HCT116 (cell line): ENCODE results near the gene SDC3. TPM values are rescaled to one million over a fixed set of nuclear protein-coding genes. Genes with fewer than 3 reads are reported as not detected.

Experiments used
- ATAC-seq: fragments of 200-7000 bp; cut with Tn5 transposase; 2 replicates; pipeline ENCODE4 v1.9.1; 2020; ENCODE audit warnings: mild to moderate bottlenecking, moderate library complexity
- BruUV-seq: library from RNA; stranded (reverse); fragments of 400-500 nt; replicated peaks from 2 replicates; lab custom pipeline; 2021; lab: Mats Ljungman, UMichigan
- CTCF ChIA-PET: fragments of 300-600 bp; sonication (Branson Sonifier 250); formaldehyde crosslinking; loops from one replicate; lab custom pipeline; 2021; ENCODE audit warnings: antibody characterized with exemption; lab: Charles Lee
- POLR2A ChIA-PET: fragments of 300-600, 350-600 bp; sonication (Branson Sonifier 250); formaldehyde crosslinking; loops from one replicate; lab custom pipeline; 2021; ENCODE audit warnings: antibody characterized with exemption; lab: Charles Lee
- RAD21 ChIA-PET, 2 experiments: fragments of 300-600 bp; sonication (Branson Sonifier 250); formaldehyde crosslinking; loops; one replicate each; lab custom pipeline; 2023; ENCODE audit warnings: low total read pairs in 2 of 2; ENCODE audit not compliant: uncharacterized antibody in 2 of 2, unreplicated experiment in 2 of 2, low non-redundant PET in 1 of 2; lab: Charles Lee
- DNase-seq: peaks from one replicate; pipeline ENCODE4 v3.0.0-alpha.2; 2010; ENCODE audit warnings: low read depth, low spot score
- H2AFZ ChIP-seq: fragments of 200-600 bp; shearing (Covaris generic), sonication (generic); 2 replicates; pipeline ENCODE4 v1.6.1; 2017; ENCODE audit warnings: low read depth, mixed run types, mixed read lengths, antibody characterized with exemption, low read length; ENCODE audit not compliant: poor library complexity, severe bottlenecking
- H3K27ac ChIP-seq: 2 replicates; pipeline ENCODE4 v1.5.1; 2012; ENCODE audit warnings: low read depth, low read length
- H3K27me3 ChIP-seq: fragments of 200-600 bp; sonication (generic); 2 replicates; pipeline ENCODE4 v1.6.1; 2016; ENCODE audit warnings: mixed run types, low read length, mixed read lengths; ENCODE audit not compliant: insufficient read depth
- H3K36me3 ChIP-seq, 2 experiments: fragments of 200-500 bp in 1 of 2; fragments of 200-600 bp in 1 of 2; sonication (Bioruptor generic) in 1 of 2; sonication (generic) in 1 of 2; 2 replicates each; pipeline versions ENCODE4 v1.5.1 to v1.6.1; 2014 to 2016; ENCODE audit warnings: low read length in 2 of 2, inconsistent platforms in 1 of 2, mixed read lengths in 1 of 2, mixed run types in 1 of 2; ENCODE audit not compliant: insufficient read depth in 2 of 2, control insufficient read depth in 1 of 2
- H3K4me1 ChIP-seq, 2 experiments: fragments of 200-600 bp in 1 of 2; sonication (generic) in 1 of 2; 2 replicates each; pipeline versions ENCODE4 v1.5.1 to v1.6.1; 2012 to 2017; ENCODE audit warnings: low read length in 2 of 2, inconsistent platforms in 1 of 2, mild to moderate bottlenecking in 1 of 2, mixed read lengths in 1 of 2, mixed run types in 1 of 2, moderate library complexity in 1 of 2; ENCODE audit not compliant: insufficient read depth in 2 of 2, control insufficient read depth in 1 of 2
- H3K4me2 ChIP-seq: fragments of 200-600 bp; sonication (generic); 2 replicates; pipeline ENCODE4 v1.6.1; 2017; ENCODE audit warnings: mixed run types, low read length, mixed read lengths
- H3K4me3 ChIP-seq, 2 experiments: fragments of 200-600 bp in 1 of 2; sonication (generic) in 1 of 2; replicated peaks in 1 of 2; 2 replicates each; pipeline ENCODE4 v1.5.1; 2011 to 2016; ENCODE audit warnings: low read length in 2 of 2, control low read depth in 1 of 2, low read depth in 1 of 2, mild to moderate bottlenecking in 1 of 2, mixed read lengths in 1 of 2, mixed run types in 1 of 2
- H3K79me2 ChIP-seq: fragments of 200-600 bp; sonication (generic); 2 replicates; pipeline ENCODE4 v1.6.1; 2017; ENCODE audit warnings: mild to moderate bottlenecking, mixed run types, low read length, moderate library complexity, mixed read lengths; ENCODE audit not compliant: insufficient read depth
- H3K9ac ChIP-seq: fragments of 200-600 bp; sonication (generic); 2 replicates; pipeline ENCODE4 v1.6.1; 2016; ENCODE audit warnings: low read length, mixed read lengths
- H3K9me2 ChIP-seq: fragments of 200-600 bp; sonication (generic), shearing (Covaris generic); 2 replicates; pipeline ENCODE4 v1.6.1; 2017; ENCODE audit warnings: mixed run types, mild to moderate bottlenecking, moderate library complexity; ENCODE audit not compliant: insufficient read depth
- H3K9me3 ChIP-seq, 2 experiments: fragments of 200-500 bp in 1 of 2; fragments of 200-600 bp in 1 of 2; sonication (Bioruptor generic) in 1 of 2; sonication (generic) in 1 of 2; 2 replicates each; pipeline ENCODE4 v1.6.1; 2014 to 2017; ENCODE audit warnings: low read length in 2 of 2, mixed read lengths in 2 of 2, inconsistent platforms in 1 of 2, low read depth in 1 of 2, mild to moderate bottlenecking in 1 of 2, mixed run types in 1 of 2, moderate library complexity in 1 of 2; ENCODE audit not compliant: control insufficient read depth in 1 of 2, insufficient read depth in 1 of 2
- H4K20me1 ChIP-seq: fragments of 200-600 bp; sonication (generic), shearing (Covaris generic); 2 replicates; pipeline ENCODE4 v1.6.1; 2017; ENCODE audit warnings: mixed run types, mild to moderate bottlenecking, moderate library complexity; ENCODE audit not compliant: insufficient read depth
- CBX3 ChIP-seq: IDR thresholded peaks from 2 replicates; pipeline ENCODE4 v1.6.1; 2012; ENCODE audit warnings: low read depth
- CEBPB ChIP-seq: IDR thresholded peaks from 2 replicates; pipeline ENCODE4 v1.6.1; 2012; ENCODE audit warnings: low read depth
- CTCF ChIP-seq, 3 experiments: fragments of 200-600 bp in 1 of 3; sonication (generic) in 1 of 3; IDR thresholded peaks in 2 of 3; conservative IDR thresholded peaks in 1 of 3; 2 replicates each; pipeline ENCODE4 v1.5.1; 2012 to 2017; ENCODE audit warnings: low read depth in 2 of 3, low read length in 2 of 3, antibody characterized with exemption in 1 of 3, borderline replicate concordance in 1 of 3, control low read depth in 1 of 3, mild to moderate bottlenecking in 1 of 3, mixed read lengths in 1 of 3, mixed run types in 1 of 3, moderate library complexity in 1 of 3; ENCODE audit not compliant: insufficient read depth in 1 of 3
- EGR1 ChIP-seq: IDR thresholded peaks from 2 replicates; pipeline ENCODE4 v1.6.1; 2012; ENCODE audit warnings: low read depth
- ELF1 ChIP-seq: IDR thresholded peaks from 2 replicates; pipeline ENCODE4 v1.6.1; 2012; ENCODE audit warnings: low read depth, borderline replicate concordance
- EZH2phosphoT487 ChIP-seq: fragments of 200-600 bp; IDR thresholded peaks from 2 replicates; pipeline ENCODE4 v1.6.1; 2018; ENCODE audit warnings: antibody characterized with exemption, borderline replicate concordance
- FOSL1 ChIP-seq: IDR thresholded peaks from 2 replicates; pipeline ENCODE4 v1.6.1; 2012; ENCODE audit warnings: low read depth
- JUND ChIP-seq: IDR thresholded peaks from 2 replicates; pipeline ENCODE4 v1.6.1; 2012
- MAX ChIP-seq: IDR thresholded peaks from 2 replicates; pipeline ENCODE4 v1.6.1; 2012
- POLR2A ChIP-seq: IDR thresholded peaks from 2 replicates; pipeline ENCODE4 v1.7.0; 2011; ENCODE audit warnings: borderline replicate concordance; ENCODE audit not compliant: insufficient read depth, insufficient read length; ENCODE audit errors: extremely low read depth
- POLR2AphosphoS5 ChIP-seq: IDR thresholded peaks from 2 replicates; pipeline ENCODE4 v1.6.1; 2011; ENCODE audit warnings: mild to moderate bottlenecking, low read depth, low read length, moderate library complexity
- RAD21 ChIP-seq: IDR thresholded peaks from 2 replicates; pipeline ENCODE4 v1.6.1; 2012; ENCODE audit warnings: low read depth, mild to moderate bottlenecking
- SIN3A ChIP-seq: IDR thresholded peaks from 2 replicates; pipeline ENCODE4 v1.6.1; 2012; ENCODE audit warnings: low read depth
- SRF ChIP-seq: IDR thresholded peaks from 2 replicates; pipeline ENCODE4 v1.6.1; 2012; ENCODE audit warnings: low read depth
- YY1 ChIP-seq: IDR thresholded peaks from 2 replicates; pipeline ENCODE4 v1.6.1; 2011; ENCODE audit warnings: low read length, low read depth, moderate library complexity, mild to moderate bottlenecking; ENCODE audit not compliant: insufficient replicate concordance; ENCODE audit errors: extremely low read depth
- ZBTB33 ChIP-seq: IDR thresholded peaks from 2 replicates; pipeline ENCODE4 v1.6.1; 2011; ENCODE audit warnings: mild to moderate bottlenecking, low read length, moderate library complexity; ENCODE audit not compliant: insufficient replicate concordance; ENCODE audit errors: extremely low read depth
- ZFX ChIP-seq: fragments of 450-650 bp; IDR thresholded peaks from 2 replicates; pipeline ENCODE4 v1.6.1; 2017
- ZNF274 ChIP-seq: fragments of 200-500 bp; sonication (Bioruptor generic); IDR thresholded peaks from 2 replicates; pipeline ENCODE4 v1.6.1; 2014; ENCODE audit warnings: mild to moderate bottlenecking, low read depth, low read length, inconsistent platforms
- intact Hi-C: fragments of 100-400 bp; cut with micrococcal nuclease; formaldehyde crosslinking; loops from 2 replicates; pipeline ENCODE4 v1.10.0; 2022
- total RNA-seq: library from RNA; stranded (reverse); gene quantifications from one replicate; pipeline ENCODE4 v1.2.1, GENCODE V29; 2021; ENCODE audit not compliant: unreplicated experiment

The SDC3 gene
- total RNA-seq, 1 experiment from 2014 or later = 40.1 TPM

GRCh38 chr1:30887485-30888315 lies 20.9 kb downstream of the SDC3 start:
- Histone ChIP-seq H3K36me3 (no peaks in the 10 kb centered on the region), H3K9ac (no peak overlapping the region)
- ATAC-seq = no peak; the same call in 1 of the 2 replicates
- TF ChIP-seq SRF (no peak), ZNF274 (no peak), EGR1 (no peak), MAX (no peak), CEBPB (no peak; the same call in 1 of the 2 replicates), POLR2A (no peak), ZBTB33 (no peak), CTCF (IDR thresholded peaks at IDR 0.05 in 2 of 3, conservative IDR thresholded peaks at IDR 0.05 in 1 of 3; ENCODE audit: borderline replicate concordance in 1 of 3, insufficient read depth in 1 of 3, low read depth in 2 of 3, low read length in 2 of 3) (no peak), ELF1 (no peak), RAD21 (no peak), CBX3 (no peak), ZFX (no peak), JUND (no peak), SIN3A (no peak), POLR2AphosphoS5 (no peak), YY1 (no peak), EZH2phosphoT487 (no peak), FOSL1 (no peak)
- TF ChIP-seq, all 23 proteins: peak for 0
- ChIA-PET POLR2A (no interaction called here), CTCF (no interaction called here), RAD21 (no interaction called here)
- DNase-seq = no peak
- no peak overlapping the region for H2AFZ ChIP-seq
- H3K27ac ChIP-seq = no peak overlapping the region
- peaks cover 0 to 6% of the 10 kb centered on the region in 2 experiments; a peak in 2 of 4 replicates for H3K4me1 ChIP-seq
- H3K79me2 ChIP-seq = no peaks in the 10 kb centered on the region
- H4K20me1 ChIP-seq = no peaks in the 10 kb centered on the region
- H3K9me2 ChIP-seq = no peaks in the 10 kb centered on the region
- no peaks in the 10 kb centered on the region for H3K27me3 ChIP-seq
- H3K9me3 ChIP-seq = no peaks in the 10 kb centered on the region
- H3K4me3 ChIP-seq = no peak overlapping the region
- H3K4me2 ChIP-seq = no peak overlapping the region
- BruUV-seq = no TSS peak
- intact Hi-C loops = no loop called here
